ENCODE measurements around the gene TMEM203.
A peak's percentile ranks its signal among the peaks of the same experiment; 100 is the strongest.
"Not testable (repeated sequence)": the region's sequence is repeated elsewhere in the genome, so short reads cannot be mapped to it uniquely, and the experiment has no call there.

The TMEM203 gene

DNA sequence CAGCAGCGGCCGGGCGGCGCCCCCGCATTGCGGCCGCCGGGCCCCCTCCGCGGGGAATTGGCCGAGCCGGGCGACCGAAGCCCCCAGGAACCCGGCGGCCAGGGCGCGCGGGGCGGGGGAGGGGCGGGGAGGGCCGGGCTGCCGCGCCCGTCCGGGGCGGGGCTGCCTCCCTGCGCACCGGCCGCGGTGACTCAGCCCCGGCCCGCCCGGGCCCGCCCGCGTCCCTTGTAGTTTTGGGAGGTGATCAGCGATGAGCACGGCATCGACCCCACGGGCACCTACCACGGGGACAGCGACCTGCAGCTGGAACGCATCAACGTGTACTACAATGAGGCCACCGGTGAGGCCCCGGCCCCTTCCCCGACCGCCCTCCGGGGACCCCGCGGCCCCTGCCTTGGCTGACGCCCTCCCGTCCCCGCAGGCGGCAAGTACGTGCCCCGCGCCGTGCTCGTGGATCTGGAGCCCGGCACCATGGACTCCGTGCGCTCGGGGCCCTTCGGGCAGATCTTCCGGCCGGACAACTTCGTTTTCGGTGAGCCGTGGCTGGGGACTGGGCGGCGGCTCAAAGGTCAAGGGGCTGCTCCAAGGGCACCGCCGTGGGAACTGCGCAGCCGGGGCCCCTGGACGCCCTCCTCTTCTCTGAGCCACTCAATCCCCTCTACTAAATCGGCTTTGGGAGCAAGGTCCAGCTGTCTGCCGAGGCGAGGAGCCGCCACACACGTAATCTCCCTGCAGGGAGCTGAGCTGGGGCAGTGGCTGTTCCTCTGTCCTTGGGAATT lies 36.2 kb upstream of the TMEM203 start:
- DNase-seq, result peak; percentile 64 to 72

GRCh38 chr9:137240841-137241489 lies 35.5 kb upstream of the TMEM203 start, which contains the start of gene TUBB4B:
Gene TUBB4B (plus strand): TSS chr9:137241287. CDS start chr9:137241361, 74 bp downstream.
- DNase-seq, result peak; percentile 95 to 97

DNA sequence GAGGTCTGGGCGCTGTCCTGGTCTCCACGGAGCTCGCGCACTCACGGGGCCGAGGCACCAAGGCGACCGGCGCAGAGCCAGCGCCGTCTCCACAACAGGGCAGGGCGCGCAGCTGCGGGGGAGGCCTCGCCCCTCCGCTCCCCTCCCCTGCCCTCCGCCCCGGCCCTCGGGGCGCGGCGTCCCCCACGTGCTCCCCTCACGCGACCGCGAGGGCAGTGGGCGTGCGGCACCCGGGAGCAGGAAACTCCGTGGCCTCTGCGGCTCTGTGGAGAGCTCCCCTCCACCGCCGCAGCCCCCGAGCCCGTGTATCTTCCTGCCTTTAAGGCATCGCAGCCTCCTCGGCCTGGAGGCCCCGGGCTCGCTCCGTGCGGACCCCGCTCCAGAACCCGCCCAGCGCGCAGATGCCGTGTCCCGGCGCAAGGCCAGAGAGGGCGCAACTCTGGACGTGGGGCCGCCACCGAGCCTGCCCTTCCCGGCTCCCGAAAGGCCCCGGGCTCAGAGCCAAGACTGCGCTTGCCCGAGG lies 34.9 kb upstream of the TMEM203 start:
- DNase-seq, result peak; percentile 57 to 66

- DNase-seq, result not testable (repeated sequence)
Measured at GRCh38 chr9:137239541-137240200, 34.2 kb upstream of the TMEM203 start.

DNA sequence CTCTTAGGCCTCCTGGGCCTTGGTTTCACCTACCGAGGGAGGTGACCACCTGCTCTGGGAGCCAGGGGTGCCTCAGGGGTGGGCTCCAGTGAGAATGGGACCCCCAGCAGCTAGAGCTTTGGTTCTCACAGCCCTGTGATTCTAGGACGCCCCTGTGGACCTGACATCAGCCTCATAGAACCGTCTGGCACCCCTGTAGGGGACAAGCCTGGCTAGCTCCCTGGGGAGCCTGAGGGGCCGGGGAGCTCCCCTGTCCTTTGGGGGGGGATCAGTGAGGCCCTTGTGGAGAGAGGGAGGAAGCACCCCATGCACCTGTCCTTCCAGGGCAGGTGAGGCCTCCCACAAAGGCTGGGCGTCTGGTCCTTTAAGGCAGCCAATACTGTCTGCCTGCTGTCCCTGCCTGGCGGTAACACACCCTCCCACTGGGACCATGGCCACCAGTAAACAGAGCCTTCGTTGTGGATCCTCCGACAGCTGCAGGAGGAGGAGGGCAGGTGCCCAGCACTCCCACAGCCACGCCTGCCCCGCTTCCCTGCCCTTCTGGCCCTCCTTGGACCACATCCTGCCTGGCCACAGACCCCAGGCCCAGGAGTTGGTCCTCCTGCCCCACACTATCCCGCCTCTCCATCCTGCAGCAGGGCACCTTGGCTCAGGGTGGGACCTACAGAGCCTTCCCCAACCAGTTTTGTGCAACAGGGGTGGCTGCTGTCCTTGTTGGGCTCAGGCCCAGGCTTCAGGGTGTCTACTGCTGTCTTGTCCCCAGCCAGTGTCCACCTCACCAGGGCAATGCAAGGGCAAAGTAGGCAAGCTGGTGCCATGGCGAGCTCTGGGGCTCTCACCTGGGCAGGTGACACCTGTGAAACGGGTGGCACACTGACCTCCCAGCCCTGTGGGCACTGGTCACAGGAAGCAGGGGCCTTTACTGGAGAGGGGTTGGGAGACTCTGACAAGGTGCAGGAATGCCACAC lies 32.6 kb upstream of the TMEM203 start:
- no peak for DNase-seq

DNA sequence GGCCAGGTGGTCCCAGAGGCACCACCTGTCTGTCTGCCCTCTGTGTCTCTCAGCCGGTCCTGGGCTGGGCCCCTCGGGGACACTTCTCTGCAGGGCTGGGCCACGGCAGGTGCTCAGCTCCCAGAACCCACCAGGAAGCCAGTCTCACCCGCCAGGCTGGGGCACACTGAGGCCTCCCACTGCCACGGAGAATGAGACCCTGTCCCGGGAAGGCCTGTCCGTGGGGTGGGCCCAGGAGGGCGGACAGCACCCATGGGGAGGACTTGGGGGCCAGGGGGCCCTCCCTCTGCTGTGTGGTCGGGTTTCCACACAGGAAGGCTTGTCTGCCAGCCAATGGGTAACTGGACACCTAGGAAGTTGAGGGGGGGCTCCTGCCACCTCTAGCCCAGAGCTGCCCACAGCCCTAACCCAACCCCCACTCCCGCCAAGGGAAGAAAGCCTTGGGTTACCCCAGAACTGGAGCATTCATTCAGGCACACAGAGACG lies 31.5 kb upstream of the TMEM203 start:
- DNase-seq, result no peak

GRCh38 chr9:137236238-137236935 lies 30.9 kb upstream of the TMEM203 start:
- DNase-seq, result peak; percentile 89 to 91

- DNase-seq, result no peak
Measured at GRCh38 chr9:137235424-137236237, 30.2 kb upstream of the TMEM203 start.

DNA sequence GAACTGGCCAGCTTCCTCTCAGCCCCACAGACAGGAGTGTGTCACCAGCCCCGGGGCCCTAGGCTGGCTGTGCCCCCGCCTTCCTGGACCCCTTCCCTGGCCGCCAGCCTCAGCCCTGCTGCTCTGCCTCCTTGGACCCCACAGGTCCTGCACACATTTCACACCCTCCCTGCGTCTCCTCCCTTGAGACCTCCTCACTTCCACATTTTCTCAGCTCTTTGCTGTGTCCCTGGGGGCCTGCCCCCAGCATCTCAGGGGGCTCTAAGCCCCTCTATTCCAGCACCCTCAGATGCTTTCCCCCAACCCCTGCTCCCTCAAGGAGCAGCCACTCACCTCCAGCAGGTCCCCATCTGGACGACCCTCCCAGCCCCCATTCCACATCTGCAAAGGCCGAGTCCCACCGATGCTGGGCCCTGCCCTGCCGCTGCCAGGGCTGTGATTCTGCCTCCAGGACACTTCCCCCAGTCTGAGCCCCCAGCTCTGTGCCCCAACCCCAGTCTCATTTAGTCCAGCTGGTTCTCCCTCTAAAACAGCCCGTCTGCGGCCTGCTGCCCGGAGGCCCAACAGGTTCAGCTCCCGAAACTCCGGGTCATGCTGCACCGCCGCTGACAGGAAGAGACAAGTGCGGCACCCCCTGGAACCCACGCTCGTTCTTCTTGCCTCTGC lies 29.4 kb upstream of the TMEM203 start:
- DNase-seq, result no peak

- no peak for DNase-seq
Measured at GRCh38 chr9:137234055-137234697, 28.7 kb upstream of the TMEM203 start.

GRCh38 chr9:137233143-137233980 lies 27.9 kb upstream of the TMEM203 start:
- no peak for DNase-seq

GRCh38 chr9:137232510-137232909 lies 27.1 kb upstream of the TMEM203 start:
- DNase-seq, result no peak

DNA sequence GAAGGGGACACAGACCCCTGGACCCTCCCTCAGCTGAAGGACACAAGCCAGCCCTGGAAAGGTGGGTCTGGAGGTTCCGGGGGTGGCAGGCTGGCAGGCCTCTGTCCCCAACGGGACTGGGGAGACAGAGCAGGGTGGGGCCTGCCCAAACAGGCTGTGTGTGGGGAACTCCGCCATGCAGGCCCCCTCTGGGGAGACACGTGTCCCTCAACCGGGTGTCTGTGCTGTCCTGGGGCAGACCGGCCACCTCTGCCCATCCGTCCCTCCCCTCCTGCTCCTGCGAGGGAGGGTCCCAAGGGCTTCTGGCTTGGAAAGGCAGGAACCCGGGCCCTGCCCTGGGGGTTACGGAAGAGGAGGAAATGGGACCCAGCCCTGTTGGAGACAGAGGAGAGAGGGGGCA lies 26.7 kb upstream of the TMEM203 start:
- DNase-seq, result no peak

- DNase-seq, result no peak
Measured at GRCh38 chr9:137231372-137232039, 26.1 kb upstream of the TMEM203 start.

- no peak for DNase-seq
Measured at GRCh38 chr9:137230705-137231371, 25.4 kb upstream of the TMEM203 start, which contains the start of gene SLC34A3. Gene SLC34A3 (plus strand): TSS chr9:137230901. CDS start chr9:137231703, 802 bp downstream.

GRCh38 chr9:137229903-137230704 lies 24.7 kb upstream of the TMEM203 start:
- no peak for DNase-seq

Measured in activated CD4-positive, alpha-beta T cell treated with anti-CD3 and anti-CD28 coated beads, Interleukin-2, amount 50 U/mL, for 4 hours (primary cell).